HepG2 (cell line): ENCODE data around the gene AQP11. TPM values are rescaled to one million over a fixed set of nuclear protein-coding genes. Genes with fewer than 3 reads are reported as not detected.

Experiments used
- ATAC-seq: fragments of 200-7000 bp; cut with Tn5 transposase; 3 replicates; pipeline ENCODE4 v1.9.1; 2020; ENCODE audit warnings: mild to moderate bottlenecking, moderate library complexity
- BruUV-seq: library from RNA; stranded (reverse); fragments of 400-500 nt; replicated peaks from 2 replicates; lab custom pipeline; 2021; lab: Mats Ljungman, UMichigan
- CTCF ChIA-PET: fragments of 300-600 bp; formaldehyde crosslinking; extraction: SDS; loops from one replicate; lab custom pipeline; 2021; ENCODE audit warnings: low total read pairs, inconsistent platforms, low intra/inter-chr PET ratio; lab: Yijun Ruan, JAX
- POLR2A ChIA-PET: fragments of 350-600 bp; sonication (Branson Sonifier 250); formaldehyde crosslinking; loops from one replicate; lab custom pipeline; 2020; ENCODE audit warnings: antibody characterized with exemption, inconsistent platforms; lab: Yijun Ruan, JAX
- DNase-seq: peaks from one replicate; pipeline ENCODE4 v3.0.0-alpha.2; 2015; ENCODE audit warnings: low spot score
- FAIRE-seq: peaks from 3 replicates; lab custom pipeline; 2011; peaks lifted over from hg19 to GRCh38; lab: Jason Lieb, UNC
- H2AFZ ChIP-seq: one replicate; pipeline ENCODE4 v1.6.1; 2011; ENCODE audit warnings: low read length, inconsistent platforms
- H3K27ac ChIP-seq: fragments of 300-600 bp; 3 replicates; pipeline ENCODE4 v1.8.0; 2011; ENCODE audit warnings: mixed run types, mild to moderate bottlenecking, mixed read lengths, low read length, inconsistent platforms; ENCODE audit not compliant: insufficient read depth; ENCODE audit errors: extremely low read length
- H3K27me3 ChIP-seq, 2 experiments: fragments of 200-600 bp in 1 of 2; 2 replicates in 1 of 2; 3 replicates in 1 of 2; pipeline versions ENCODE4 v1.6.0 to v1.8.0; 2011; ENCODE audit warnings: low read length in 2 of 2, mild to moderate bottlenecking in 2 of 2, moderate library complexity in 2 of 2, inconsistent platforms in 1 of 2; ENCODE audit not compliant: insufficient read depth in 2 of 2, control insufficient read depth in 1 of 2
- H3K36me3 ChIP-seq, 2 experiments: fragments of 200-600 bp in 1 of 2; replicated peaks in 1 of 2; 2 replicates in 1 of 2; 3 replicates in 1 of 2; pipeline versions ENCODE4 v1.5.1 to v1.8.0; 2011; ENCODE audit warnings: low read length in 2 of 2, inconsistent platforms in 1 of 2; ENCODE audit not compliant: insufficient read depth in 2 of 2, control insufficient read depth in 1 of 2
- H3K4me1 ChIP-seq: 2 replicates; pipeline ENCODE4 v1.5.1; 2012; ENCODE audit warnings: low read length, inconsistent platforms; ENCODE audit not compliant: insufficient read depth
- H3K4me2 ChIP-seq: 2 replicates; pipeline ENCODE4 v1.6.0; 2011; ENCODE audit warnings: low read depth, low read length, inconsistent platforms
- H3K4me3 ChIP-seq, 3 experiments: fragments of 200-600 bp in 1 of 3; sonication (generic), shearing (Covaris generic) in 1 of 3; replicated peaks in 1 of 3; 2 replicates each; pipeline ENCODE4 v1.5.1; 2011 to 2016; ENCODE audit warnings: low read length in 3 of 3, inconsistent platforms in 2 of 3, low read depth in 2 of 3, mild to moderate bottlenecking in 2 of 3, control low read depth in 1 of 3, mixed read lengths in 1 of 3; ENCODE audit not compliant: insufficient read depth in 1 of 3
- H3K79me2 ChIP-seq: one replicate; pipeline ENCODE4 v1.6.1; 2011; ENCODE audit warnings: low read length, inconsistent platforms; ENCODE audit not compliant: insufficient read depth
- H3K9ac ChIP-seq: 2 replicates; pipeline ENCODE4 v1.6.0; 2011; ENCODE audit warnings: mild to moderate bottlenecking, low read depth, low read length, inconsistent platforms; ENCODE audit not compliant: insufficient read depth
- H3K9me3 ChIP-seq: 2 replicates; pipeline ENCODE4 v1.5.1; 2012; ENCODE audit warnings: mild to moderate bottlenecking, low read length
- H4K20me1 ChIP-seq: 2 replicates; pipeline ENCODE4 v1.6.0; 2011; ENCODE audit warnings: inconsistent platforms, mild to moderate bottlenecking, low read length, moderate library complexity; ENCODE audit not compliant: insufficient read depth
- ATF7 ChIP-seq, 2 experiments: fragments of 450-650 bp in 1 of 2; sonication (generic) in 1 of 2; formaldehyde crosslinking in 1 of 2; IDR thresholded peaks; 2 replicates each; pipeline versions ENCODE4 v1.4.0 to v1.6.1; 2016 to 2020; ENCODE audit warnings: antibody characterized with exemption in 1 of 2, mild to moderate bottlenecking in 1 of 2, missing genetic modification reagents in 1 of 2
- CBX5 ChIP-seq: sonication (generic); formaldehyde crosslinking; IDR thresholded peaks from 2 replicates; pipeline ENCODE4 v1.4.0; 2020; ENCODE audit warnings: missing genetic modification reagents, borderline replicate concordance
- MTF1 ChIP-seq: sonication (generic); formaldehyde crosslinking; IDR thresholded peaks from 2 replicates; pipeline ENCODE4 v1.5.0; 2020; ENCODE audit warnings: missing genetic modification reagents
- SNAPC2 ChIP-seq: sonication (generic); formaldehyde crosslinking; IDR thresholded peaks from 2 replicates; pipeline ENCODE4 v1.8.1; 2022; ENCODE audit warnings: mild to moderate bottlenecking, missing genetic modification reagents
- TEAD2 ChIP-seq: sonication (generic); formaldehyde crosslinking; IDR thresholded peaks from 2 replicates; pipeline ENCODE4 v1.9.0; 2021; ENCODE audit warnings: missing genetic modification reagents
- ZBTB20 ChIP-seq: sonication (generic); formaldehyde crosslinking; IDR thresholded peaks from 2 replicates; pipeline ENCODE4 v1.8.1; 2023; ENCODE audit warnings: missing genetic modification reagents, low read depth, mild to moderate bottlenecking, borderline replicate concordance
- ZSCAN31 ChIP-seq: sonication (generic); formaldehyde crosslinking; IDR thresholded peaks from 2 replicates; pipeline ENCODE4 v1.5.0; 2020; ENCODE audit warnings: low read depth, mild to moderate bottlenecking, missing genetic modification reagents
- WGBS: methylation state at CpG from one replicate; pipeline ENCODE4 v1.1.6; 2017; ENCODE audit warnings: low lambda C conversion rate; 5-methylcytosine and 5-hydroxymethylcytosine counted together
- in situ Hi-C: cut with HindIII; loops from 2 replicates; pipeline ENCODE4 v1.10.0; 2017; ENCODE audit warnings: low pct_unique_long_range_greater_than_20kb; ENCODE audit not compliant: extremely low pct_ligation_motif_present
- intact Hi-C: fragments of 100-400 bp; cut with micrococcal nuclease; formaldehyde crosslinking; loops from one replicate; pipeline ENCODE4 v1.10.0; 2022; ENCODE audit not compliant: unreplicated experiment
- polyA plus RNA-seq, 8 experiments: library from polyadenylated mRNA; depleted of rRNA in 3 of 8; stranded (reverse) in 7 of 8; unstranded in 1 of 8; fragments of >200 nt; fragmentation: Illumina TruSeq in 4 of 8; extraction: Trizol in 4 of 8; gene quantifications; 2 replicates each; pipeline versions ENCODE4 v1.2.1 to v1.2.3, GENCODE V29; 2011 to 2016; ENCODE audit warnings: low read depth in 4 of 8, missing spikeins in 1 of 8, mixed read lengths in 1 of 8; ENCODE audit not compliant: insufficient read depth in 1 of 8
- total RNA-seq, 5 experiments: library from RNA; depleted of rRNA; stranded (reverse); fragments of >200 nt; fragmentation: Illumina TruSeq; extraction: Trizol; gene quantifications; 2 replicates each; pipeline ENCODE4 v1.2.3, GENCODE V29; 2016; ENCODE audit warnings: low read depth in 1 of 5
- TF ChIP-seq, protein P1 (sequence below): sonication (generic); formaldehyde crosslinking; IDR thresholded peaks from 2 replicates; pipeline ENCODE4 v1.9.0; 2021; ENCODE audit warnings: mild to moderate bottlenecking, missing genetic modification reagents
- TF ChIP-seq, protein P2 (sequence below): sonication (generic); formaldehyde crosslinking; IDR thresholded peaks from 2 replicates; pipeline ENCODE4 v1.8.1; 2023; ENCODE audit warnings: mild to moderate bottlenecking, moderate library complexity, missing genetic modification reagents

The AQP11 gene
- total and polyA plus RNA-seq, 2 of the 13 experiments (the other 11 are each of a cell fraction or from before 2014, with no cell fraction given), result 10.4 to 15.3 TPM

DNA sequence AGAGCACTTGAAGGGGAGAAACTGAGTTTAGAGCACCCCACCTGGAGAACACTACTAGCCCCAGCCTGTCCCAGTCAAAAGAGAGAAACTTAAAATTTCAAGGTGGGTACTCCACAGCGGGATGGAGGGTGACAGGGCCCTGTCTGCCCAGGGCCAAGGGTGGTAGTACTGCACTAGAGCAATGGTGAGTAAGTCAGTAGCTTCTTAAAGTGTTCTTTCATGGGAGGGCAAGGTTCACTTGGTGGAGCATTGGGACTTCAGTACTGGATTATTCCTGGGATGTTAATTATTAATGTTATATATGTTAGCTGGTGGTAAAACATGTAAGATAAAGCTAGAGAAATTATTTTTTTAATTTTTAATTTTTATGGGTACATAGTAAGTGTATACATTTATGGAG is 28.5 kb upstream of the AQP11 start (continued):
- no peak for TF ChIP-seq CBX5 (CRISPR knock-in tag)

DNA sequence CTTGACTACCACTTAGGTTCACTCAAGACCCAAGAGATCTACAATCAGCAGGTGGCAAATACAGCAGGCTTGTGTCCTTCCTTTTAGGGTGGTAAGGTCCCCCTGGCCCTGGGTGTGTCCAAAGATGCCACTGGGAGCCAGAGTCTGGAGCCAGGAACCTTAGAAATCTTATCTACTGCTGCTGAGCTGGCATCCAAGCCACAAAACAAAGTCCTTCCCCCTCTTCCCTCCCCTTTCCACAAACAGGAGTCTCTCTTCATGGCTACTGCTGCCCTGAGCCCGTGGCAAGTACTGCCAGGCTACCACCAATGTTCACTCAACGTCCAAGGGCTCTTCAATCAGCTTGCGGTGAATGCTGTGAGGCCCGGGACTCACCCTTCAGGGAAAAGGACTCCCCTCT is 21.4 kb upstream of the AQP11 start:
- intact Hi-C loops, result no loop called here
- DNase-seq, result no peak
- TF ChIP-seq ZBTB20 (CRISPR knock-in tag), result no peak
- TF ChIP-seq, protein P1, sequence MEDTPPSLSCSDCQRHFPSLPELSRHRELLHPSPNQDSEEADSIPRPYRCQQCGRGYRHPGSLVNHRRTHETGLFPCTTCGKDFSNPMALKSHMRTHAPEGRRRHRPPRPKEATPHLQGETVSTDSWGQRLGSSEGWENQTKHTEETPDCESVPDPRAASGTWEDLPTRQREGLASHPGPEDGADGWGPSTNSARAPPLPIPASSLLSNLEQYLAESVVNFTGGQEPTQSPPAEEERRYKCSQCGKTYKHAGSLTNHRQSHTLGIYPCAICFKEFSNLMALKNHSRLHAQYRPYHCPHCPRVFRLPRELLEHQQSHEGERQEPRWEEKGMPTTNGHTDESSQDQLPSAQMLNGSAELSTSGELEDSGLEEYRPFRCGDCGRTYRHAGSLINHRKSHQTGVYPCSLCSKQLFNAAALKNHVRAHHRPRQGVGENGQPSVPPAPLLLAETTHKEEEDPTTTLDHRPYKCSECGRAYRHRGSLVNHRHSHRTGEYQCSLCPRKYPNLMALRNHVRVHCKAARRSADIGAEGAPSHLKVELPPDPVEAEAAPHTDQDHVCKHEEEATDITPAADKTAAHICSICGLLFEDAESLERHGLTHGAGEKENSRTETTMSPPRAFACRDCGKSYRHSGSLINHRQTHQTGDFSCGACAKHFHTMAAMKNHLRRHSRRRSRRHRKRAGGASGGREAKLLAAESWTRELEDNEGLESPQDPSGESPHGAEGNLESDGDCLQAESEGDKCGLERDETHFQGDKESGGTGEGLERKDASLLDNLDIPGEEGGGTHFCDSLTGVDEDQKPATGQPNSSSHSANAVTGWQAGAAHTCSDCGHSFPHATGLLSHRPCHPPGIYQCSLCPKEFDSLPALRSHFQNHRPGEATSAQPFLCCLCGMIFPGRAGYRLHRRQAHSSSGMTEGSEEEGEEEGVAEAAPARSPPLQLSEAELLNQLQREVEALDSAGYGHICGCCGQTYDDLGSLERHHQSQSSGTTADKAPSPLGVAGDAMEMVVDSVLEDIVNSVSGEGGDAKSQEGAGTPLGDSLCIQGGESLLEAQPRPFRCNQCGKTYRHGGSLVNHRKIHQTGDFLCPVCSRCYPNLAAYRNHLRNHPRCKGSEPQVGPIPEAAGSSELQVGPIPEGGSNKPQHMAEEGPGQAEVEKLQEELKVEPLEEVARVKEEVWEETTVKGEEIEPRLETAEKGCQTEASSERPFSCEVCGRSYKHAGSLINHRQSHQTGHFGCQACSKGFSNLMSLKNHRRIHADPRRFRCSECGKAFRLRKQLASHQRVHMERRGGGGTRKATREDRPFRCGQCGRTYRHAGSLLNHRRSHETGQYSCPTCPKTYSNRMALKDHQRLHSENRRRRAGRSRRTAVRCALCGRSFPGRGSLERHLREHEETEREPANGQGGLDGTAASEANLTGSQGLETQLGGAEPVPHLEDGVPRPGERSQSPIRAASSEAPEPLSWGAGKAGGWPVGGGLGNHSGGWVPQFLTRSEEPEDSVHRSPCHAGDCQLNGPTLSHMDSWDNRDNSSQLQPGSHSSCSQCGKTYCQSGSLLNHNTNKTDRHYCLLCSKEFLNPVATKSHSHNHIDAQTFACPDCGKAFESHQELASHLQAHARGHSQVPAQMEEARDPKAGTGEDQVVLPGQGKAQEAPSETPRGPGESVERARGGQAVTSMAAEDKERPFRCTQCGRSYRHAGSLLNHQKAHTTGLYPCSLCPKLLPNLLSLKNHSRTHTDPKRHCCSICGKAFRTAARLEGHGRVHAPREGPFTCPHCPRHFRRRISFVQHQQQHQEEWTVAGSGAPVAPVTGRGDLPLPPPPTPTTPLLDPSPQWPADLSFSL (CRISPR knock-in tag), result no peak
- TF ChIP-seq MTF1 (CRISPR knock-in tag), result no peak
- no peak for TF ChIP-seq SNAPC2 (CRISPR knock-in tag)
- TF ChIP-seq ZSCAN31 (CRISPR knock-in tag), result no peak
- no peak for TF ChIP-seq TEAD2
- TF ChIP-seq, protein P2, sequence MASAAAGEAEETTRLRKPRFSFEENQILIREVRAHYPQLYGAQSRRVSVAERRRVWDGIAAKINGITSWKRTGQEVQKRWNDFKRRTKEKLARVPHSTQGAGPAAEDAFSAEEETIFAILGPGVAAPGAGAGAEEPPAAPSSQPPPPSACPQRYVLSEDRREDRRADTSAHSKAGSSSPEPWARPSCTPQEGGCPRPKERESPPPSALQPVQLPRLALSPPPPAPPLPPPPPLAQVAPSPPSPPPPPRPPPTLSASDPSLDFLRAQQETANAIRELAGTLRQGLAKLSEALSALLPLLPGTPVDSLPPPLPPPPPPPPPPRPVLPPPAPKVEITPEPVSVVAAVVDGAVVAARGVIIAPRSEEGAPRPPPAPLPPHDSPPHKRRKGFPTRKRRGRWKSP (CRISPR knock-in tag), result no peak
- no peak for TF ChIP-seq ATF7 (IDR thresholded peaks at IDR 0.05)
- no peak for TF ChIP-seq ATF7 (CRISPR knock-in tag; IDR thresholded peaks at IDR 0.05)
- H3K79me2 ChIP-seq, result no peaks in the 10 kb centered on the region
- ChIA-PET POLR2A (no interaction called here), CTCF (no interaction called here)
- no peak for FAIRE-seq
- H4K20me1 ChIP-seq, result no peaks in the 10 kb centered on the region
- no peaks in the 10 kb centered on the region for H3K27me3 ChIP-seq
- H3K36me3 ChIP-seq, result no peaks in the 10 kb centered on the region
- no peak overlapping the region for H3K9ac ChIP-seq
- H3K9me3 ChIP-seq, result no peaks in the 10 kb centered on the region
- ATAC-seq, result no peak
- WGBS, result 82% methylated on average over 2 of the region's 4 CpGs
- H3K27ac ChIP-seq, result no peak overlapping the region
- H2AFZ ChIP-seq, result no peak overlapping the region
- H3K4me1 ChIP-seq, result no peaks in the 10 kb centered on the region
- H3K4me2 ChIP-seq, result no peak overlapping the region
- H3K4me3 ChIP-seq, result no peak overlapping the region
- no TSS peak for BruUV-seq
- in situ Hi-C loops, result no loop called here
